ENCODE results near the gene WDFY4.

The WDFY4 gene

DNA sequence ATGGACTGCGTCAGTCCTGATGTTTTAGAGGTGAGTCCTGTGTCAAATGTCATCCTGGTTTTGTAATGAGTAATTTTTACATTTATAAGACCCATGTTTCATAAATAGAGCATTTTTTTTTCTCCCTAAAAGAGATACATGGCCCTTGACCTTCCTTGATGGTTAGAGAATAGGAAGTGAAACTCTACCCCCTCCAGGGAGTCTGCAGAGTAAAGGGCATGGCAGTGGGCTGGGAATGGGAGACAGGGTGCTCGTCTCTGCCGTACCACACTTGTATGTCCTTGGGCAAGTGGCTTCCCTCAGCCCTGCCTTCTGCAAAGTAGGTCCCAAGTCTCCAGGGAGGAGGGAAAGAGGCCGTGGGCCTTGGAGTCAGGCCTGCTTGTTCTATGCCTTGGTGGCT, 63.9 kb downstream of the WDFY4 start:
- DNase-seq (ENCODE audit: low read depth) = no peak

DNA sequence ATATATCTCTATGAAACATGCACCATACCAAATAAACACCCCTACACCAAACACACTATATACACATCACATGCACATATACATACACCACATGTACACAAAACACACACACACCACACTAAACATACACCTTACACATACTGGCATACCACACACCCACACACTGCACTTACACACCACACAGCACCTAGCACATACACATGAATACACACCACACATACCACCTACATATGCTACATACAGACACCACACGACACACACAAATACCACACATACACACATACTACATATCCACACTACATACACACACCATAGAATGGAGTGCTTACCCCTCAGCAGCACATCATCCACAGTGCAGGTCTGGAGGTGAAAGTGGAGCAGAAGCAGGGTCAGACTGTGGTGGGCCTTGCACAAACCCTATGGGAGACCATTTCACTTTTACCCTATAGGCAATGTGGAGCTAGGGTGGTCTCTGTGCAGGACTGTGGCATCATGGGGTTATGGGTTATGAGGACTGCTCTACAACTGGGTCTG, 64.6 kb downstream of the WDFY4 start:
- DNase-seq (ENCODE audit: low read depth) = no peak

DNA sequence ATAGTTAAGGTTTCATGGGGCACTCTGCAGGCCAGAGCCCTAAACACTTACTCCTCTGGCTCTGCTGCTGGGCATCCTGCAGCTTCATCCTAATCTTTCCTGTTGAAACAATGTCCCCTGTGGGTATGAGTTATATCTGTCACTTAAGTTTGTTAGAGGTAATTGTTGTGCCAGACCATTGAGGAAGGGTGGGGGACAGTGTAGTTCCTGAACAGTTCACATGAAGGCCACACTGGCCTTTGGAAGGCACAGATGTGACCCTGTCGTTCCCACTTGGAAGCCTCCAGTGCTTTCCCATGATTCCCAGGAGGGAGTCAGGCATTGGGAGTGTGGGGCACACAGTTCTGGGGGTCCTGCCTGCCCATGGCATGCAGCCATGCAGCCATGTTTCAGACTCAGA, 65.3 kb downstream of the WDFY4 start:
- DNase-seq (ENCODE audit: low read depth) = no peak

DNA sequence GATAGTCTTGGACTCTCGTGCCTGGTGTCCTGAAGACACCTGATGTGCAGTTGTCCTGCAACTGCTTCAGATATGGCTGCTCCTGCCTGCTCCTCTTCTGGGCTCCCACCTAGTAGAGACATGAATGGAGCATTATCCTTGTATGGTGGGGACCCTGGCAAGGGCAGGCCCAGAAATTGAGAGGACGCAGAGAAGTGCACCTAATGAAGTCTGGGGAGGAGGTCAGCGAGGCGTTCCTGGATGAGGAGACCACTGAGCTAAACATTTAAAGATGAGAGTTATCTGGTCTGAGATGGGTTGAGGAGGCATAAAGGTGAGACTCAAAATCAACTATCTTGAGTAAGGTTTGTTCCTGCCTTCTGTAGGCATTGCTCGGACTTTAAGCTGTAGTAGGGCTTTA, 66.3 kb downstream of the WDFY4 start:
- no peak for DNase-seq (ENCODE audit: low read depth)

DNA sequence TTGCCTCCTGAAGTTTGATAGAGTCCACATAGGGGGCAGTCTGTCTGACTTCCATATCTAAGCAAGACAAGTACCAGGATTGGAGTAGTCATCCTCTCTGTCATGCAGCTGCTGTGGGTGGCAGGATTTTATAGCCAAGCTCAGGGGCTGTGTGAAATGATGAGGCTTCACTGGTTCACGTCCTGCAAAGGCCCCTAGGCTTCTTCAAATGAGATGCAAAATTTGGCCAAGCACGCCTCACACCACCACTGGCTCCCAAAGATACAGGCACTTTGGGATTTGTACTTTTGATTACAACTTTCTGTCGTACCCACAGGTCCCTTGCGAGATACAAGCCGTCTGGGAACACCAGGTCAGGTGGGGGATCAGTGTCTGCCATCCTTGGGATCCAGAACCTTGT, 67.1 kb downstream of the WDFY4 start:
- DNase-seq (ENCODE audit: low read depth) = no peak

DNA sequence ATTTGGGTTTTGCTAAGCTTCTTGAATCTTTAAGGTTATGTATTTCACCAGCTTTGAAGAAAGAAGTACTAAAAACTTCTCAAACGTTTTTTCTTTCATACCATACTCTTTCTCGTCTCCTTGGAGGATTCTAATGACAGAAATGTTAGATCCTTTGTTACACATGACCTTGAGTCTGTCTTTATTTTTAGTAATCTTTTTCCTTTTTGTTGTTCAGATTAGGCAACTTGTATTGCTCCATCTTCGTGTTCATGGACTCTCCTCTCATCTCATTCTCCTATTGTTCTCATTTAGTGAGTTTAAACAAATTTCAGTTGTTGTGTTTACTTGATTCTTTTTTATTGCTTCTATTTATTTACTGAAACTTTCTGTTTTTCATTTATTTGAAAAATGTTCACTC, 73.7 kb downstream of the WDFY4 start:
- no peak for DNase-seq (ENCODE audit: low read depth)

DNA sequence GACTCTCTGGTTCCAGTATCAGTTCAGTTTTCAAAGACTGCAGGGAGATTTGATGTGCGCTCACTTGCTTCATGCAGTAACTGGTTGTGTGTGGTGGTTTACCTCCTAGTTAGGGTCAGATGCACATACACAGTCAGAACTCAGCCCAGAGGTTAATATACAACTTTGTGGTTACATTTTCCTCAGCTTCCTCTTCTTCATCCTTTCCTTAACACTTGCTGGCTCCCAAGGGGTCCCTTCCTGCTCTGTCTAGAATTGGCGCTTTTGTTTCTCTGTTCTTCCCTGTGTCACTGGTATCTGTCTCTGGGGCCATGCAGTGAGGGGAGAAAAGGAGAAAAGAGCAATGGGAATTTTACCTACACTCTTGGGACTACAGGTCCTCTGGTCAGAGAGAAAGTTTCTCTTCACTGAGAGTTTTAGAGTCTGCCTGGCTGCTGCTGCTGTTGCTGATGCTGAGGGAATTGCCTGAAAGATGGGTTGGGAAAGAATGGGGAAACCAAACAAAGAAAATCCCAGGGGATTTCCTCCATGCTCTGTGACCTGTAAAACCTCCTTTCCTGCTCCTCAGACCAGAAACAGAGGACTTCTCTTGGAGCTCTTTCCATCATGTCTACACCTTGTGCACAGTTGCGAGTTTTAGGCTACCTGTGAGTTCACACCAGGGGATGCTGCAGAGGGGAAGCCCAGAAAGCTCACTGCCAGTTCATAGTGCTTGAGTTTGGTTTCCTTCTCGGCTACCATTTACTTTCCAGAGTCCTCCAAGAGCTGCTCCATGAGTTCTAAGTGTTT, 74.6 kb downstream of the WDFY4 start:
- DNase-seq (ENCODE audit: low read depth) = no peak

DNA sequence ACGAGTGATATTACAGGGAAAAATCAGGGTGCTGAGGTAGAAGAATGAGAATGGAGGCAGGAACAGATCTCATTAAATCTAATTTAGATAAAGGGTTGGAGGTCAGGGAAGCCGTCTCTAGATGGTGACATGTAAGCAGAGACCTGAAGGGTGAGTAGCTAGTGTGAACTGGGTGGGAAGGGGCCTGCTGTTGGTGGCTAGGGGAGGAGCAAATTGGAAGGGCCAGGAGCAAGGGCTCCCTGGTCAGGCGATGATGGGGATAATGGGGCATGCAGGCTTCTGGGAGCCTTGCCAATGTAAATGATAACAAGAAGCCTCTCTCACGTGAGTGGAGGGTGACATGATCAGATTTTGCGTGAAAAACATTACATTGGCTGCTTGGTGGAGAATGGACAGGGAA, 76.3 kb downstream of the WDFY4 start:
- DNase-seq (ENCODE audit: low read depth) = no peak

DNA sequence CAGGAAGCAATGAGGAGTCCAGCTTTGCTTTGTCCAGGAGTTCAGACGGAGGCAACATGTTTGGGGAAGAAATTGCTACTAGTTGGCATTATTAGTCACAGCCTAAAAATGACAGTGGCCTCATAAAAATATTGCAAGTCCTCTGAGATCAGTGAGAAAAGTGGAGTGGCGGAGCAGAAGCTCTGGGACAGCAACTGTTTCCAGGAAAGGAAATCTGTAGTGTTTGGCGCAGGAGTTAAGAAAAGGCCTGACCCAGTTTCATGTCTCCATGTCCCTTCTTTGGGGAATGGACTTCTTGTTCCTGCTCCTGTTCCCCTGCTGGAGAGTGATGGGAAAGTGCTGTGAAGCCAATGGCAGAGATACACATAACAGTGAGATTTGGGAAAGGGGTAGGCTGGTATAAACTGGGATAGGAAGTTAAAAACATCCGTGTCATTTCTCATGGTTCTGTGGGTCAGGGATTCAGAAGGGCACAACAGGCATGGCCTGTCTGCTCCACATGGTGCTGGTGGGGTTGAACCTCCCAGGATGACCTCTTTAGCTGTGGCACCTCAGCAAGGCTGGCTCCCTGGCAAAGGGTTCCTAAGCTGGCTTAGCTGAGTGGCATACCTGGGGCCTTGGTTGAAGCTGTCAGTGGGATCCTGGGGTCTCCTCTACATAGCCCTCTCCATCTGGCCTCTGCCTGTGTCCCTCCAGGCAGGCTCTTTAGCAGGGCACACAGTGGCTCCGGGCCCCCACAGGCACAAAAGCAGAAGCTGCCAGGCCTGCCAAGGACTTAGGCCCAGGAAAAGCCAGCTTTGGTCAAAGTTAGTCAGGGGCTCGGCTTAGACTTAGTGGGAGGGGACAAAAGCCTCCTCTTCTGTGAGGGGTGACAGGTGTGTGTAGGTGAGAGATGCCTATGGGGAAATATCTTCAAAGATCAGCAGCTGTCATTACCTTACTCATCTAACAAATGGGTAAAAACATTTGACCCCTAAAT, 77.7 kb downstream of the WDFY4 start:
- DNase-seq (ENCODE audit: low read depth) = no peak

DNA sequence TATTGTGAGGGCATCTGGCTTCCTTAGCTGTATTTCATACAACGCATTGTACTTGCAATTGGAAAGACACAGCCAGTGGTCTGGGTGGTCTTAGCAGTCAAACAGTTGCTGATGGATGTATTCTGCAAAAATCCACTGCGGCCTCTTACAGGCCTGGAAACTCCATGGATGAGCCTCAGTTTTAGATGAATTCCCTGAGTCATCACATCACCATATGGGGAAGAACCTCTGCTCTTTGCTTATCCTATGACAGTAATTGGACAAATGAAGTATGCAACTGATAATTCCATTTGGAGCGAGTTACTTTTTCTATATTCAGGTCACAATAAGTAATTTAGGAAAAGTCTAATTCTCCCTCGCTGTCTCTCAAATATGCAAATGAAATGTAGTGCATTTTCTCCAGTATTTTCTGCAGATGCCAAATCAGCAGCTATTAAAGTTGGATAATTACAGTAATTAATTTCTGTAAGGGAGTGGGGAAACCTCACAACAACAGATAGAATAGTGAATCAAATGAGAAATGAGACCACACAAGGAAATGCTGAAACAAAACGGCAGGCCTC, 78.8 kb downstream of the WDFY4 start:
- no peak for DNase-seq (ENCODE audit: low read depth)

DNA sequence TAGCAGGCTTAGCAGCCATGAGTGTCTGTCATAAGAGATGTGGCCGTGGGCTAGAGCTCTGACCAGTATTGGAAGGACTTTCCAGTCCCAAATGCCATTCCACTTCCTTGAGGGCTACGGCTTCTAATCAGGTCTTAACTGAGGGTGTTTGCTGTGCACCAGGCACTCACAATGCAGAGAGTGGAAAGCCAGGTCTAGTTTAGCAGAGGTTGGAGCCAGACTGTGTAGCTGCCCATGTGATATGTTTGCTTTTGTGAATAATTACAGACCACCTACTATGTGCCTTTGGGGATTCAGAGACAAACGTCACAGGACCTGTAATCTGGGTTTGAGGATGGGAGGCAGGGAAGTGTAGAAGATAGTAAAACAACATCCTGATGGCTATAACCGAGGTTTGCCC, 79.8 kb downstream of the WDFY4 start:
- DNase-seq (ENCODE audit: low read depth) = no peak

DNA sequence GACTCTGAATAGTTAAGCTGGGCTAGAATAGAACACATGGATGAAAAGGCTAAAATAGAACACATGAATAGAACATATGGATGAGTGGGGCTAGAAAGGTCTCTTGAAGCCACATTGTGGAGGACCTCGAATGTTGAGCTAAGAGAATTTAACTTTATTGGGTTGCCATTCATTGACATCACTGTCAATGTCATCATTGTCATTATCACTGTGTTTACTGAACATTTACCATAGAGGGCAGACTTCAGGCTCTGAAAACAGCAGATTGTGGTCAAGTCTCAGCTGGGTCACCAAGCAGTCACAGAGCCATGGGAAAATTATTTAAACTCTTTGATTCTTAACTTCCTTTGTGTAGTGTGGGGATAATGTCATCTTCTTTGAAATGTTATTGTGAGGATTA, 80.4 kb downstream of the WDFY4 start:
- no peak for DNase-seq (ENCODE audit: low read depth)

DNA sequence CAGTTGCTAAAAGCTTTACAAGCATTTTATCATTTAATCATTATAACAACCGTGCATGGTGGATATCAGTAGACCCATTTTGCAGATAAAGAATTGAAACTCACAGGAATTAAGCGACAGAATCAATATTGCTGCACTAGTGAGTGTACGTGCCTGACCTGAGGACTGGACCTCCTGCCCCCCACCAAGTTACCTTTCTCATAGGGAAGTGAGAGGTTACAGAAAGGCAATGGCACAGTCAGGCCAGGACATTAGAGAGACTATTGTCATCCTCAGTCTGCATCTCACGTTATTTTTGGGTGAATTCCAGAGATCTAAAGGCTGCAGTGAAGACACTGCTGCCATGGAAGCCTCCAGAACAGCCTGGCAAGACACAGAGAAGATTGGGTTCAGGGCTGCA, 80.9 kb downstream of the WDFY4 start:
- no peak for DNase-seq (ENCODE audit: low read depth)

DNA sequence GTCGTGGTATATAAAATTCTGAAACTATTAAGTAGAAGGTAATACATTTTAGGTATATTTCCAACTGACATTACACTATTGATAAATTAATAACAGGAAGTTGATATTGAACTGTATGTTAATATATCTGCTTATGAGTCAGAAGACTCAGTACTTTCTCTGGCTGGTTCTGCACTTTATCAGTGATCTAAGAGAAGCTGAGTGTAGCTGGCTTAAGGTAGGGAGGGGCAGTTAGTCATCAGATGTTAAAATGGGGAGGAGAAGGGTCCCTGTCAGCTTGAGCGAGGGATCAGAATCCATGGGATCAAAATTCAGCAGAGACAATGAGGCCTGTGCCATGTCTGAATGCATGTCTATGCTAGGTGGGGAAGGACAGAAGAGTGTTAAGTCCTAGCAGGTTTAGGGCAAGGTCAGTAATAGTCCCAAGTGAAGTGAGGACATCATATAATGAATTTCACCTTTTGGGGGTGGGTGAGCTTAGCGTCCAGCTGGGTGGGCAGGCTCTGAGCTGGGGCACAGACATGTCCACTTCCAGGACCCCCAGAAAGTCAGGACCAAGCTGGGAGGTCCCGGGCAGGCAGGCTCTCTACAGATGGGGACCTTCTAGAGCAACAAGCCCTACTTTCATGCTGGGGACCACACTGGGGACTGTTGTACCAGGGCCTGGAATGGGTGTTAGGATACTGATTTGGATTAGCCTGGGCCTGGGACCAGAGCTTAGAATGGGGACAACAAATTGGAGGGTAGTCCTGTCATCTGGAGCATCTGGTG, 82.9 kb downstream of the WDFY4 start:
- no peak for DNase-seq (ENCODE audit: low read depth)

DNA sequence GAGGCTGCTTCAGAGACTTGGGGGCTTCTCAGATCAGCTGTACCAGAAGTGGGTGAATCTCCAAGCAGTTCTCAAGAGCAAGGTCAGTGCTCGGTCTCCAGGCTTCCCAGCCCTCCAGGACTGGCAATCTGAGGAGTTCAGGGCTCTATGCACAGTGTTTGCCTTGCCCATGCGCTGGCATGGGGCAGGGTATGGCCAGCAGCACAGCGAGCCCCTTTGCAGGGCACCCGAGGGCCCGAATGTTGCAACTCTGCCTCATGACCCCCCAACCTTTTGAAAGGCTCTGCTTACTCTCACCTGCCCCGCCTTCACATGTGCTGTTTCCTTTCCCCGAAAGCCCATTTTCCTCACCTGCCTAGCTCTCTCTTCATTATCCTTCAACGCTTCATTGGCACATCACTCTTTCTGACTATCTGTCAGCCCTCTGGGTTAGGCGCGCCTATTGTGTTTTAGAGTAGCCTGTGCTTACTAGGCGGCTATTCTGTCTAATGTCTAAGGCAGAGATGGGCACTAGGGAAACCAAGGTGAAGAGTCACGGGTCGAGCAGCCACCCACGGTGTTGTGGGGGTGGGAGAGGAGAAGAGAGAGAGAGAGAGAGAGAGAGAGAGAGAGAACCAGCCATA, 83.6 kb downstream of the WDFY4 start:
- no peak for DNase-seq (ENCODE audit: low read depth)

DNA sequence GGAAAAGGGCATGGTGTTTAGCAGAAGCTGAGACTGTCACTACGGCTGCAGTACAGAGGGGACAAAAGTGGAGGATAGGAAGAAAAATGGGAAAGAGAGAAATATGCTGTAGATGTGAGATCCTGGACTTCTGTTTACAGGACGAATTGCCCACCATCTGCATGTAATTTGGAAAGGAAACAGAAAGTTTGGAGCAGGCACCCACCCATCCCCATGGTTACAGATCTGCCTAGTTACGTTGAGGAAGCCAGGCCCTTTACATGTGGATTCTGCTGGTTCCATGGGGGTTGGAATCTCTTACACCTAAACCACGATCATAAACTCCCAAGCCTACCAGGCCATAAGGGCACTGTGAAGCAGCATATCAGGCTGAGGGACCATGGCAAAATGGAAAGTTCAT, 84.3 kb downstream of the WDFY4 start:
- no peak for DNase-seq (ENCODE audit: low read depth)

DNA sequence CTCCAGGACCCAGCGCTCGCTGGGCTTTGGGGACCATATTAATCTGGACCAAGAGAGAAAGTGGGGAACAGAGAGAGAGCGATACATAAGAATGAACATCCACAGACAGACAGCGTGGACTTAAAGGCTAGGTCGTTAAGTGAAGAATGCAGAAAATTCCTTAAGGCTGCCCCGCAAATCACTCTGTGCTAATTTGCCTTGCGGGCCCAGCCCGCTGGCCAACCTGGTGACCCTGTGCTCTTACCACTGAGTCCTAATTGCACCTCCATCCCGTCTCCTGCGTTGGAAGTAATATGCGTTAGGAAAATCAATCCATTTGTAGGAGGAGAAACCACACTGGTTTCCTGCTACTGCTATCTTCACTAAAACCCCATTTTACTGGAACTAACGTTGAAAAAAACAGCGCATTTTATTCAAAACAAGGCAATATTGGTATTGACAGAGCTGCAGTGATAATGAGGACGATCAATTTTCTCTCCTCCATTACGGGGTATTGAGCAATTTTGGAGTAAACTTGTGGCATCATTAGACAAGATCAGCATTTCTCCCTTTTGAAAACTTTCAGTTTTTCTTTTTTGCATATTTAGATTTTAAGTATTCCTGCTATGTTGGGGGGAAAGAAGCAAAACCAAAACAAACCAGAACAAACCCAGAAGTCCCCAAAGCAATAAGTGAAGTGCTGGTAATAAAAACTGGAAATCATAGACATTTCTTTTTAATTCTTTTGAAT, 85.2 kb downstream of the WDFY4 start:
- no peak for DNase-seq (ENCODE audit: low read depth)

DNA sequence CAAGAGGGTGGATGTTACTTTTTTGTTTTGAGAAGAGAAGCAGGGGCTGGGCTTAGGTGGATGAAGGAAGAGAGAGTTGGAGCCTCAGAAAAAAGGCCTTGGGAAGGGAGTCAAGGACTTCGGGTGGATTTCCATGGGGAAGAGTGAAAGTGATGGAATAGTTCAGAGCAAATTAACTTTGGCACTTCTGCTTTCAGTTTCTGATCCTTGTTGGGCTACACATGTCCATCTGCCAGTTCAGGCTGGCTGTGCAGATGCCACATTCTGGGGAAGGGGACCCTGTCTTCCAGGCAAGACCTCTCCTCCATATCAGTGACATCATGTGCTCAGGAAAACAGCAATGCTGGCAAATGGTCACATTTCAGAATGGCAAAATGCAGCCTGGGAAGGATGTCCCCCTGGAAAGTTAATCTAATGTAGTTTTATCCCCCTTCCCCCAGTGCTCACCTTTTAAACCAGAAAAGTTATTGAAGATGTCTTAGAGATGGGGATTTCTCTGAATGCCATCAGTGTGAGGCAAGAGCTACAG, 86.0 kb downstream of the WDFY4 start:
- DNase-seq (ENCODE audit: low read depth) = no peak

DNA sequence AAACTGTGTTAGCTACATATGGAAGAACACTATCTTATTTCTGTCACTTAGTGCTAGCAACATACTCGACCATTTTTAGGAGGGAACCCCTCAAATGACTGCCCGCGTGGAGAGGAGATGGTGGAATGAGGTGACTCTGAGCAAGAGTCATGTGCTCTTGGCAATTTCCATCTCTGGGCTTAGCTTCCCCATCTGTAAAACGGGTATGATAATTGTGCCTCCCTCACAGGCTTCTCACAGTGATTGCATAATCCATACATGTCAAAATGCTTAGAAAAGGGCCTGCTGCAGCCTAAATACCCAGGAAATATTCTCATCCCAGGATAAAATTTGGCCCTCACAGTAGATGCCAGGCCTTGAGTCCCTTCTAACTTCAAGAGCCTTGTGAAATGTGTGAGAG, 86.6 kb downstream of the WDFY4 start:
- DNase-seq (ENCODE audit: low read depth) = no peak

DNA sequence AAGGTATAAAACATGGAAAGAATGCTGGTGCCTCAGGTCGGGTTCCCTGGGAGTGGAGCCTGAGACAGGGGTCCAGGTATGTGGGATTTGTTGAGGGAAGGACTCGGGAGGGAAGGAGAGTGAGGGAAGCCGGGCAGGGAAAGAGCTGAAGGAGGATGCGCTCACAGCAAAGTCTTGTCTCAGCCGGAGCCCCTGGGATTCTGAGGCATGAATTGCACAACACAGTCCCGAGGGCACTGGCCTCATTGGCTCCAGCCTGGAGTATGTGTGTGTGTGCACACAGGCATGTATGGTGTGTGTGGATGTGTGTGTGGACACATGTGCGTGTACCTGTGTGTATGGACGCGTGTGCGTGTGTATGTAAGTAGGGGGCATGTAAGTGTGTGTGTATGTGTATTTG, 87.4 kb downstream of the WDFY4 start:
- no peak for DNase-seq (ENCODE audit: low read depth)

DNA sequence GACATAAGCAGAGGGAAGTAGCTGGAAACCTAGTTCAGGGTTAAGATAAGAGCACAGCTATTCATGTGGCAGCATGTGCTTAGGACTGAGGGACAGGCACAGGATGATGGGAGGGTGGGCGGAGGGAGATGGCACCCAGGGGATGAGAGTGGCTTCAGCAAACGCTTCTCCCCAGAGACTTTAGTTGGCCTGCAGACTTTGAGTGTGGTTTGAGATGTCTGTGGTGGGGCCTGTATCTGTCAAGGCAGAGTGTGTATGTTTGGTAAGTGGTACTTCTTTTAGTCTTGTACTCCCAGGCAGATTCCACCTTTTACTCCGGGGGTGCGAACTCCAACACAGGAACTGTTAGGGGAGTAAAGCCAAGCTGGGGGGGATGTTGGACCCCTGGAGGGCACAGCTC, 88.9 kb downstream of the WDFY4 start:
- no peak for DNase-seq (ENCODE audit: low read depth)
